Ureter (tissue), 1 donor: ENCODE measurements around the gene SNRNP200. TPM values are rescaled to one million over a fixed set of nuclear protein-coding genes. Genes with fewer than 3 reads are reported as not detected.
"Not testable (repeated sequence)": the region's sequence is repeated elsewhere in the genome, so short reads cannot be mapped to it uniquely, and the experiment has no call there.

ENCODE experiments used
- DNase-seq: peaks from one replicate; pipeline ENCODE4 v3.0.0-alpha.2; 2020; ENCODE audit warnings: low spot score
- total RNA-seq: library from RNA; stranded (reverse); gene quantifications from one replicate; pipeline ENCODE4 v1.2.4, GENCODE V29; 2023
- donor health status: DM: yes; HTN: yes; CAD: no.

SNRNP200 gene
- total RNA-seq, 1 donor from 2014 or later: 139 TPM

- DNase-seq: no peak
Measured at GRCh38 chr2:96325041-96325883, 19.9 kb upstream of the SNRNP200 start, which contains the start of gene ITPRIPL1. Gene ITPRIPL1, plus strand, starts transcription at chr2:96325317. Its CDS starts 523 bp downstream, at chr2:96325840.

GRCh38 chr2:96324721-96325040, 19.3 kb upstream of the SNRNP200 start:
- DNase-seq: no peak

GRCh38 chr2:96323849-96324248, 18.5 kb upstream of the SNRNP200 start:
- DNase-seq: no peak

- no peak for DNase-seq
Measured at GRCh38 chr2:96320728-96321622, 15.6 kb upstream of the SNRNP200 start.

GRCh38 chr2:96320326-96320725, 15.0 kb upstream of the SNRNP200 start:
- DNase-seq: no peak

GRCh38 chr2:96319396-96319795, 14.1 kb upstream of the SNRNP200 start:
- DNase-seq: no peak

- no peak for DNase-seq
Measured at GRCh38 chr2:96318723-96319122, 13.4 kb upstream of the SNRNP200 start.

GRCh38 chr2:96317584-96317997, 12.2 kb upstream of the SNRNP200 start:
- DNase-seq: no peak

GRCh38 chr2:96316999-96317398, 11.7 kb upstream of the SNRNP200 start:
- no peak for DNase-seq

- no peak for DNase-seq
Measured at GRCh38 chr2:96315400-96316071, 10.2 kb upstream of the SNRNP200 start.

- no peak for DNase-seq
Measured at GRCh38 chr2:96315005-96315399, 9.7 kb upstream of the SNRNP200 start.

GRCh38 chr2:96308248-96308647, 2.9 kb upstream of the SNRNP200 start:
- no peak for DNase-seq

GRCh38 chr2:96306370-96306769, 1.0 kb upstream of the SNRNP200 start:
- DNase-seq: no peak

- DNase-seq: no peak
Measured at GRCh38 chr2:96305979-96306308, 598 bp upstream of the SNRNP200 start.

- no peak for DNase-seq
Measured at GRCh38 chr2:96304606-96305005, 740 bp downstream of the SNRNP200 start.

- DNase-seq: no peak
Measured at GRCh38 chr2:96301865-96302264, 3.5 kb downstream of the SNRNP200 start.

- DNase-seq: no peak
Measured at GRCh38 chr2:96296925-96297324, 8.4 kb downstream of the SNRNP200 start.

GRCh38 chr2:96294271-96294670, 11.1 kb downstream of the SNRNP200 start:
- not testable (repeated sequence) for DNase-seq

- no peak for DNase-seq
Measured at GRCh38 chr2:96291751-96292150, 13.6 kb downstream of the SNRNP200 start.

GRCh38 chr2:96287273-96287856, 18.0 kb downstream of the SNRNP200 start:
- DNase-seq: no peak

GRCh38 chr2:96276787-96277499, 28.4 kb downstream of the SNRNP200 start:
- no peak for DNase-seq
